RWPE1 (cell line): ENCODE measurements around the gene IL6ST.

Source experiments
- CTCF ChIA-PET: fragments of 350-600 bp; sonication (Branson Sonifier 250); formaldehyde crosslinking; extraction: SDS; loops from one replicate; lab custom pipeline; 2021; lab: Yijun Ruan, JAX
- POLR2A ChIA-PET: fragments of 400-600 bp; formaldehyde crosslinking; extraction: SDS; loops from one replicate; lab custom pipeline; 2020; ENCODE audit warnings: antibody characterized with exemption; ENCODE audit not compliant: low non-redundant PET; lab: Yijun Ruan, JAX
- DNase-seq: peaks from one replicate; pipeline ENCODE4 v3.0.0; 2012; ENCODE audit warnings: low spot score
- H3K27ac ChIP-seq: fragments of 450-650 bp; 2 replicates; pipeline ENCODE4 v1.5.1; 2017
- CTCF ChIP-seq: fragments of 450-650 bp; conservative IDR thresholded peaks from 2 replicates; pipeline ENCODE4 v1.5.1; 2017; ENCODE audit warnings: low read depth, mild to moderate bottlenecking

Gene IL6ST

GRCh38 chr5:55888205-55888604, 106.6 kb downstream of the IL6ST start:
- no peak overlapping the region for H3K27ac ChIP-seq
- no peak for DNase-seq
- TF ChIP-seq CTCF: no peak
- POLR2A ChIA-PET: no interaction called here
- CTCF ChIA-PET: interaction anchor here (0.7 kb wide), 1 partner anchor 1263 kb away, joined by 6 read pairs; no protein-coding TSS in a partner anchor

GRCh38 chr5:55885359-55885758, 109.4 kb downstream of the IL6ST start:
- H3K27ac ChIP-seq: no peak overlapping the region
- ChIA-PET POLR2A (no interaction called here), CTCF (interaction anchor here (0.6 kb wide), 2 partner anchors 316 to 1815 kb away, joined by 3 to 7 read pairs; no protein-coding TSS in a partner anchor)
- DNase-seq: no peak
- no peak for TF ChIP-seq CTCF
